Colonic mucosa (tissue), 4 donors: Measurements from ENCODE around the gene TGM2. TPM values are rescaled to one million over a fixed set of nuclear protein-coding genes. Genes with fewer than 3 reads are reported as not detected.

Experiments
- DNase-seq: peaks from one replicate; pipeline ENCODE4 v3.0.0-alpha.2; 2020
- H3K27ac ChIP-seq: fragments of 200-600 bp; one replicate; pipeline ENCODE4 v1.8.0; 2021
- H3K27me3 ChIP-seq: fragments of 200-600 bp; one replicate; pipeline ENCODE4 v1.8.0; 2021
- H3K36me3 ChIP-seq: fragments of 200-600 bp; one replicate; pipeline ENCODE4 v1.8.0; 2021
- H3K4me1 ChIP-seq: fragments of 200-600 bp; one replicate; pipeline ENCODE4 v1.8.0; 2021; ENCODE audit warnings: mild to moderate bottlenecking
- H3K4me3 ChIP-seq: fragments of 200-600 bp; one replicate; pipeline ENCODE4 v1.8.0; 2021
- H3K9ac ChIP-seq, 2 donors: one replicate each; pipeline ENCODE4 v1.7.0; 2013; ENCODE audit warnings: control low read depth in 2 of 2, low read depth in 2 of 2, low read length in 2 of 2
- H3K9me3 ChIP-seq: fragments of 200-600 bp; one replicate; pipeline ENCODE4 v1.8.0; 2021
- intact Hi-C: fragments of 100-400 bp; cut with DNase I; formaldehyde crosslinking; loops from one replicate; pipeline ENCODE4 v1.14.1; 2022
- total RNA-seq, 2 donors: library from RNA; stranded (reverse); fragmentation: NEBNext Ultra II Directional in 1 of 2; extraction: Animal tissue kit (Norgen Biotek cat#: 25700) in 1 of 2; gene quantifications; one replicate each; pipeline ENCODE4 v1.2.1, GENCODE V29; 2021
- TF ChIP-seq, protein P1 (sequence below): fragments of 200-600 bp; IDR thresholded peaks from one replicate; pipeline ENCODE4 v1.8.0; 2022; ENCODE audit warnings: antibody characterized with exemption, mild to moderate bottlenecking
- donor health status: healthy.
- donor health status: DM: no; HTN: no; CAD: no.
- donor health status: DM: no; HTN: no; CAD: no.

TGM2 gene
- total RNA-seq, 2 donors from 2014 or later: 14.5 to 32.8 TPM

- TF ChIP-seq, protein P1, sequence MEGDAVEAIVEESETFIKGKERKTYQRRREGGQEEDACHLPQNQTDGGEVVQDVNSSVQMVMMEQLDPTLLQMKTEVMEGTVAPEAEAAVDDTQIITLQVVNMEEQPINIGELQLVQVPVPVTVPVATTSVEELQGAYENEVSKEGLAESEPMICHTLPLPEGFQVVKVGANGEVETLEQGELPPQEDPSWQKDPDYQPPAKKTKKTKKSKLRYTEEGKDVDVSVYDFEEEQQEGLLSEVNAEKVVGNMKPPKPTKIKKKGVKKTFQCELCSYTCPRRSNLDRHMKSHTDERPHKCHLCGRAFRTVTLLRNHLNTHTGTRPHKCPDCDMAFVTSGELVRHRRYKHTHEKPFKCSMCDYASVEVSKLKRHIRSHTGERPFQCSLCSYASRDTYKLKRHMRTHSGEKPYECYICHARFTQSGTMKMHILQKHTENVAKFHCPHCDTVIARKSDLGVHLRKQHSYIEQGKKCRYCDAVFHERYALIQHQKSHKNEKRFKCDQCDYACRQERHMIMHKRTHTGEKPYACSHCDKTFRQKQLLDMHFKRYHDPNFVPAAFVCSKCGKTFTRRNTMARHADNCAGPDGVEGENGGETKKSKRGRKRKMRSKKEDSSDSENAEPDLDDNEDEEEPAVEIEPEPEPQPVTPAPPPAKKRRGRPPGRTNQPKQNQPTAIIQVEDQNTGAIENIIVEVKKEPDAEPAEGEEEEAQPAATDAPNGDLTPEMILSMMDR: no peak
- H3K9me3 ChIP-seq: no peaks in the 10 kb centered on the region
- no peak overlapping the region for H3K9ac ChIP-seq
- H3K27me3 ChIP-seq: no peaks in the 10 kb centered on the region
- H3K27ac ChIP-seq: no peak overlapping the region
- H3K36me3 ChIP-seq: no peaks in the 10 kb centered on the region
- H3K4me3 ChIP-seq: no peak overlapping the region
- no peaks in the 10 kb centered on the region for H3K4me1 ChIP-seq
- intact Hi-C loops: no loop called here
- no peak for DNase-seq
Measured at GRCh38 chr20:38135651-38136420, 29.2 kb downstream of the TGM2 start.

DNA sequence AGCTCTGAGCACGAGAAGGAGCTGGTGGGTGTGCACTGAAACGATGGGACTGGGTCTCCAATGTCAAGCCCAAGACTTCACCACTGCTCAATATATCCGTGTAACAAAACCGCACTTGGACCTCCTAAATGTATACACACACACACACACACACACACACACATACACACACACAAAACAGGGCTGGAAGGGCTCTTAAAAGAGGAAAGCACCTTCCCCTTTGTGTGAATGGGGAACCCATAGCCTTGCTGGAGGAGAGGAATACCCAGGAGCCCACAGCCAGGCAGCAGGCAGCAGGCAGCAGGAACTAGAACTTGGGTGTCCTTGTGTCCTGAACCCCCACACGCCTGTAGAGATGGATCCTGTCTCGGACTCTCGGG lies 29.8 kb downstream of the TGM2 start:
- intact Hi-C loops: no loop called here
- Histone ChIP-seq H3K9ac (no peak overlapping the region), H3K27me3 (no peaks in the 10 kb centered on the region), H3K36me3 (no peaks in the 10 kb centered on the region), H3K27ac (no peak overlapping the region), H3K4me3 (no peak overlapping the region), H3K9me3 (no peaks in the 10 kb centered on the region), H3K4me1 (no peaks in the 10 kb centered on the region)
- no peak for DNase-seq
- TF ChIP-seq, protein P1: no peak

DNA sequence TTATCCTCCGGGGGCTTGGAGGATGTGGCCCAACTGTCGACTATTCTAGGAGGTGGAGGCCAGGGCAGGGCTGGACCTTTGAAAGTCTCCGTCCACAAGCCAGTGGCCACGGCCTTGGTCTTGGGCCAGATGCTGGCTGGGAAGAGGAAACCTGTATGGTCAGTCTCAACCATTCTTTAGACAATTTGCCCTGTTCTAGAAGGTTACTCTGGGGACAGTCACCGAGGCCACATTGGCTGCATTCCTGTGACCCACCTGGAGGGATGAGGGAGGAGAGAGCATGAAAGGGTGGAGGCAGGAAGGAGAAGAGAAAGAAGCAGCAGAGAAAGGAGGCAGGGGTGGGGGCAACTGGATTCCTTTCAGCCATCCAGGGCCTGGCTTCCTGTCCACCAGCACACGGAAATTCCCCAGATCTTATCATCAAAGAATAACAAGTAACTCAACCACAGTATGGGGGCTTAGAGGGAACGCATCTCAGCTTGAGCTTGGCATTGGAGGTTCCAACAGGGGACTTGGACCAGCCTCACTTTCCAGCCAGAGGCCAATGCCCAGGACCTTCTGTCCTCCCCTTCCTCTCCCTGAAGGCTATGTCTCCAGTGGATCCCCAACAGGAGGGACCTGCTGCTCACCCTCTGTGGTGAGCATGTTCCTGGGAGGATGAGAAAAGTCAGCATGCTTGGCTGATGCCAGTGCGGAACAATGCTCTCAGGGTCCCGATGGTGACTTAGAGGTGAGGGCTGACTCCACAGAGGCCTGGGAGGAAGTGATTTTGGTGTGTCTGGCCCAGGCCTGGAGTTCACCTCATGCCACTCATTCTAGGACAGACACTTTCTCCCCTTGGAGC lies 30.4 kb downstream of the TGM2 start:
- H3K9ac ChIP-seq: no peak overlapping the region
- no peak for DNase-seq
- no peak overlapping the region for H3K4me3 ChIP-seq
- intact Hi-C loops: no loop called here
- H3K4me1 ChIP-seq: no peaks in the 10 kb centered on the region
- H3K27me3 ChIP-seq: no peaks in the 10 kb centered on the region
- no peak overlapping the region for H3K27ac ChIP-seq
- H3K36me3 ChIP-seq: no peaks in the 10 kb centered on the region
- TF ChIP-seq, protein P1: no peak
- H3K9me3 ChIP-seq: no peaks in the 10 kb centered on the region

DNA sequence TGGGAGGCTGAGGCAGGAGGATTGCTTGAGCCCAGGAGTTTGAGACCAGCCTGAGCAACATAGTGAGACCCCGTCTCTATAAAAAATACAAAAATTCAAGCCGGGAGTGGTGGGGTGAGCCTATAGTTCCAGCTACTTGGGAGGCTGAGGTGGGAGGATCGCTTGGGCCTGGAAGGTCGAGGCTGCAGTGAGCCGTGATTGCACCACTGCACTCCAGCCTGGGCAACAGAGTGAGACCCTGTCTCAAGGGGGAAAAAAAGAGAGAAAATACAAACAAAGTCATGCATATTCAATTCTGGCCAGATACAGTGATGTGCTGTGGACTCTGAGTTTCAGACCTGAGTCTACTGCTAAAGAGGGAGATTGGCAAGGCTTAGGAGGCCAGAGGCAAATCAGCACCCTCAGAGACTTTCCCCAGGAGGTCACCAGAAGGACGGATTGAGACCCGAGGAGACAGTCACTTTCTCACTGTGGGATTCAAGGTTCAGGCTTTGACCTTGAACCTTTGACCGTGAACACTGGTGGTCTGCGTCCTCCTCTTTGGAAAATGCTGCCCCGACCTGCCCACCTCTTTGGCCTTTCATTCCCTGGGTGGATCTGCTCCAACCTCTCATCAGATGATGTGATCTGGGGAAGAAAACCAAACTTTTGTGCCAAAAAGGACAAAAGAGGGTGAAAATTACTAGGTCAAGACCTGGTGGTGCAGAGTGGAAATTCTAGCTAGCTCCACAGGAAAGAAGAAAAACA lies 31.2 kb downstream of the TGM2 start:
- H3K36me3 ChIP-seq: no peaks in the 10 kb centered on the region
- no peaks in the 10 kb centered on the region for H3K4me1 ChIP-seq
- intact Hi-C loops: no loop called here
- no peaks in the 10 kb centered on the region for H3K27me3 ChIP-seq
- no peak overlapping the region for H3K27ac ChIP-seq
- no peaks in the 10 kb centered on the region for H3K9me3 ChIP-seq
- H3K9ac ChIP-seq: no peak overlapping the region
- DNase-seq: no peak
- H3K4me3 ChIP-seq: no peak overlapping the region
- TF ChIP-seq, protein P1: no peak

DNA sequence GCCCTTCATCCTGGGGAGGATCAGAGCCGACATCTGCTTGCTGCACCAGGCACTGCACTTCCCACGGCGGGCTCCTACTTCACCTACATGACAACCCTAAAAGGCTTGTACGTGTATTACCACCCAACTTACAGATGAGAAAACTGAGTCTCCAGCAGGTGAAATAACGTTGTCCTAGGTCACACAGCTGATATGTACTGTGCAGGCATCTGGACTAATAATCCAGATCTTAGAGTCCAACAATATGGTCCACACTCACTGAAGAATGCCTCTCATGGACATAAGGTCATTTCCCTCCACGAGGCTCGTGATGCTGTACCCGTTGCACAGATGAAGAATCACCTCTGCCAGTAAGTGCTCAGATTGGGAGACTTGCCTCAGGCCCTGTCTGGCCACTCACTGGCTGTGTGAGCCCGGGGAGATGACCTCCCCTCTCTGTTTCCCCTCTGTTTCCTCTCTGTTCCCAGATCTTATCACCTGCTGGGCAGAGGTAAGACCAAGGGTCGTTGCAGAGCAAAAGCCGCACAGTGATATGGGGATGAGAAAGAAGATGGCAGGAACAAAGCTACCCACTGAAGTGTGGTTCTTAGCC lies 32.1 kb downstream of the TGM2 start:
- Histone ChIP-seq H3K27ac (no peak overlapping the region), H3K27me3 (no peaks in the 10 kb centered on the region), H3K4me3 (no peak overlapping the region), H3K36me3 (no peaks in the 10 kb centered on the region), H3K9ac (no peak overlapping the region), H3K9me3 (no peaks in the 10 kb centered on the region), H3K4me1 (no peaks in the 10 kb centered on the region)
- DNase-seq: no peak
- TF ChIP-seq, protein P1: no peak
- intact Hi-C loops: no loop called here
